Activated CD4-positive, alpha-beta T cell treated with anti-CD3 and anti-CD28 coated beads, Interleukin-2, amount 50 U/mL, for 48 hours (primary cell): ENCODE results near the gene CARM1.
"Not testable (repeated sequence)": the region's sequence is repeated elsewhere in the genome, so short reads cannot be mapped to it uniquely, and the experiment has no call there.

Experiments
- DNase-seq, 2 experiments: peaks; one replicate each; pipeline ENCODE4 v3.0.0-alpha.2; 2020

The CARM1 gene

GRCh38 chr19:10876459-10877240, 5.3 kb downstream of the CARM1 start:
- peak in 1 of 2 experiments; percentile 20 for DNase-seq

- DNase-seq = not testable (repeated sequence)
Observed at GRCh38 chr19:10877608-10878007, 6.3 kb downstream of the CARM1 start.

- no peak for DNase-seq
Observed at GRCh38 chr19:10878253-10878652, 6.9 kb downstream of the CARM1 start.

GRCh38 chr19:10881403-10882107, 10.2 kb downstream of the CARM1 start:
- no peak for DNase-seq

- DNase-seq = no peak
Observed at GRCh38 chr19:10882108-10882457, 10.7 kb downstream of the CARM1 start.

- no peak for DNase-seq
Observed at GRCh38 chr19:10884274-10884673, 12.9 kb downstream of the CARM1 start.

GRCh38 chr19:10885201-10886169, 14.1 kb downstream of the CARM1 start:
- no peak for DNase-seq

GRCh38 chr19:10887616-10888367, 16.4 kb downstream of the CARM1 start:
- no peak for DNase-seq

GRCh38 chr19:10888421-10888866, 17.1 kb downstream of the CARM1 start:
- DNase-seq = no peak

- no peak for DNase-seq
Observed at GRCh38 chr19:10889880-10890279, 18.5 kb downstream of the CARM1 start.

- no peak for DNase-seq
Observed at GRCh38 chr19:10891405-10892086, 20.2 kb downstream of the CARM1 start.

GRCh38 chr19:10892256-10892655, 20.9 kb downstream of the CARM1 start:
- no peak for DNase-seq

- DNase-seq = no peak
Observed at GRCh38 chr19:10894911-10895213, 23.5 kb downstream of the CARM1 start.

- no peak for DNase-seq
Observed at GRCh38 chr19:10895363-10895762, 24.0 kb downstream of the CARM1 start.

- DNase-seq = no peak
Observed at GRCh38 chr19:10895920-10896319, 24.6 kb downstream of the CARM1 start.

GRCh38 chr19:10896851-10897526, 25.6 kb downstream of the CARM1 start:
- DNase-seq = no peak

GRCh38 chr19:10898633-10899032, 27.3 kb downstream of the CARM1 start:
- no peak for DNase-seq

- no peak for DNase-seq
Observed at GRCh38 chr19:10899151-10899653, 27.8 kb downstream of the CARM1 start.

GRCh38 chr19:10907925-10908324, 36.6 kb downstream of the CARM1 start:
- DNase-seq = no peak

GRCh38 chr19:10908380-10908960, 37.1 kb downstream of the CARM1 start:
- DNase-seq = no peak
